Upper lobe of left lung (tissue), 6 donors: ENCODE results near the gene CCNF. TPM values are rescaled to one million over a fixed set of nuclear protein-coding genes. Genes with fewer than 3 reads are reported as not detected.

ENCODE experiments used
- ATAC-seq, 2 donors: fragments of 200-7000 bp; cut with Tn5 transposase; one replicate each; pipeline ENCODE4 v1.9.1; 2022; ENCODE audit warnings: mild to moderate bottlenecking in 2 of 2, moderate library complexity in 2 of 2; ENCODE audit not compliant: low FRiP score in 2 of 2
- DNase-seq, 2 donors: peaks; one replicate each; pipeline ENCODE4 v3.0.0-alpha.2; 2019 to 2020
- H3K27ac ChIP-seq, 4 donors: fragments of 200-600 bp; sonication (generic); one replicate each; pipeline ENCODE4 v1.5.1; 2016 to 2019
- H3K27me3 ChIP-seq, 4 donors: fragments of 200-600 bp; sonication (generic); one replicate each; pipeline ENCODE4 v1.5.1; 2017 to 2019
- H3K36me3 ChIP-seq, 4 donors: fragments of 200-600 bp; sonication (generic); one replicate each; pipeline ENCODE4 v1.5.1; 2016 to 2019
- H3K4me1 ChIP-seq, 4 donors: fragments of 200-600 bp; sonication (generic); one replicate each; pipeline ENCODE4 v1.5.1; 2018 to 2019
- H3K4me3 ChIP-seq, 4 donors: fragments of 200-600 bp; sonication (generic); one replicate each; pipeline ENCODE4 v1.5.1; 2017 to 2019; ENCODE audit warnings: mild to moderate bottlenecking in 2 of 4, moderate library complexity in 1 of 4
- H3K9me3 ChIP-seq, 4 donors: fragments of 200-600 bp; sonication (generic); one replicate each; pipeline ENCODE4 v1.5.1; 2018 to 2019
- CTCF ChIP-seq, 6 experiments: fragments of 450-650 bp in 4 of 6; fragments of 200-600 bp in 2 of 6; sonication (generic) in 2 of 6; IDR thresholded peaks; one replicate each; pipeline ENCODE4 v1.5.1; 2016 to 2019; ENCODE audit warnings: antibody characterized with exemption in 6 of 6
- EP300 ChIP-seq, 4 donors: sonication (generic); formaldehyde crosslinking; IDR thresholded peaks; one replicate each; pipeline ENCODE4 v1.5.1; 2017; ENCODE audit warnings: antibody characterized with exemption in 4 of 4, control low read depth in 2 of 4
- POLR2A ChIP-seq, 4 donors: fragments of 450-650 bp; IDR thresholded peaks; one replicate each; pipeline ENCODE4 v1.5.1; 2016 to 2017; ENCODE audit warnings: antibody characterized with exemption in 4 of 4, mild to moderate bottlenecking in 2 of 4
- POLR2AphosphoS5 ChIP-seq, 2 donors: sonication (generic); formaldehyde crosslinking; IDR thresholded peaks; one replicate each; pipeline ENCODE4 v1.5.1; 2017; ENCODE audit warnings: antibody characterized with exemption in 2 of 2
- WGBS, 2 donors: methylation state at CpG; one replicate each; pipeline ENCODE4 v1.1.5; 2017 to 2018; 5-methylcytosine and 5-hydroxymethylcytosine counted together
- total RNA-seq, 6 donors: library from RNA; depleted of rRNA in 4 of 6; stranded (reverse); fragments of >200 nt in 4 of 6; gene quantifications; one replicate each; pipeline versions ENCODE4 v1.1.0 to v1.2.1, GENCODE V29; 2016 to 2021
- donor health status: DM: no; HTN: no; CAD: no; lungs with moderate emphysema.
- donor health status: DM: no; HTN: yes; CAD: no; lungs with severe emphysema.

CCNF gene
- total RNA-seq, 6 donors from 2014 or later: 2.7 to 5.2 (median 3.9) TPM

- 75 to 90% methylated on average over 5 of the region's 5 CpGs for WGBS, 2 donors
- Histone ChIP-seq H3K36me3 (peaks cover 0 to 50% (median 20%) of the 10 kb centered on the region in 4 donors), H3K4me1 (peaks cover 19 to 50% (median 41%) of the 10 kb centered on the region in 4 donors), H3K27ac (peak overlapping the region in 2 of 4 donors; percentile 30 to 69), H3K27me3 (no peaks in the 10 kb centered on the region), H3K9me3 (no peaks in the 10 kb centered on the region), H3K4me3 (no peak overlapping the region)
- DNase-seq (no peak), ATAC-seq (no peak)
- TF ChIP-seq POLR2AphosphoS5 (IDR thresholded peaks at IDR 0.05): no peak
- no peak for TF ChIP-seq EP300 (IDR thresholded peaks at IDR 0.05)
- no peak for TF ChIP-seq POLR2A (IDR thresholded peaks at IDR 0.05)
- TF ChIP-seq CTCF (IDR thresholded peaks at IDR 0.05): no peak
Measured at GRCh38 chr16:2495041-2495440, 65.8 kb downstream of the CCNF start.

GRCh38 chr16:2496223-2497115, 67.2 kb downstream of the CCNF start:
- WGBS, 2 donors: 95 to 96% methylated on average over 38 to 42 of the region's 62 CpGs
- DNase-seq (peak in 1 of 2 donors; percentile 81), ATAC-seq (no peak)
- H3K9me3 ChIP-seq: no peaks in the 10 kb centered on the region
- peak overlapping the region in 2 of 4 donors; percentile 71 to 75 for H3K27ac ChIP-seq
- H3K27me3 ChIP-seq: no peaks in the 10 kb centered on the region
- H3K4me1 ChIP-seq: peaks cover 25 to 61% (median 47%) of the 10 kb centered on the region in 4 donors
- no peak for TF ChIP-seq POLR2AphosphoS5 (IDR thresholded peaks at IDR 0.05)
- no peak for TF ChIP-seq POLR2A (IDR thresholded peaks at IDR 0.05)
- TF ChIP-seq CTCF (IDR thresholded peaks at IDR 0.05): no peak
- TF ChIP-seq EP300 (IDR thresholded peaks at IDR 0.05): no peak
- peaks cover 0 to 47% (median 18%) of the 10 kb centered on the region in 4 donors for H3K36me3 ChIP-seq
- no peak overlapping the region for H3K4me3 ChIP-seq

DNA sequence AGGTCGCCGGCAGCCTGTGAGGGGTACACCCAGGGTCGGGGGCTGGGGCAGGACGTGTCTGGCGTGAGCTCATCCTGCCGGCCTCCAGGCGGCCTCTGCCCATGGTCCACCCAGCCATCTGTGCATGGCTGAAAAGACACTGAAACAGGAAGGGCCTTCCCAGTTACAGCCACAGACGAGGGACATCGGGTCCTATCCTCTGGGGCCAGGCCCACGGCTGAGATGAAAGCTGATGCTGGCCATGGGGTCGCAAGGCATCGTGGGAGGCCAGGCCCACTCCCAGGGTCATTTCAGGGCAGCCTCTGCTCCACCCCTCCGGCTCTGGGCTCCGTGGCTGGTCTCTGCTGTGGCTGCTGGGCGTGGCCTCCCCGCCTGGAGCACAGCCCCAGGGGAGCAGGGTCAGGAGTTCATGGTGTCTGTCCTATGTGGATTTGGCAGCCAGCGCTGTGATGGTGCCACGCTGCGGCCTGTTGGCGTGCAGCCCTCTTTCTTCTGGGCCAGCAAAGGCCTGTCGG, 67.9 kb downstream of the CCNF start:
- ATAC-seq: peak in 1 of 2 donors; percentile 28
- peak; percentile 72 to 86 for DNase-seq
- Histone ChIP-seq H3K4me3 (no peak overlapping the region), H3K9me3 (no peaks in the 10 kb centered on the region), H3K4me1 (peaks cover 28 to 68% (median 54%) of the 10 kb centered on the region in 4 donors), H3K27ac (peak overlapping the region in 2 of 4 donors; percentile 71 to 75), H3K27me3 (no peaks in the 10 kb centered on the region), H3K36me3 (peaks cover 0 to 52% (median 18%) of the 10 kb centered on the region in 4 donors)
- no peak for TF ChIP-seq EP300 (IDR thresholded peaks at IDR 0.05)
- 69 to 74% methylated on average over 5 to 14 of the region's 21 CpGs for WGBS, 2 donors

- Histone ChIP-seq H3K27ac (peak overlapping the region in 3 of 4 donors; percentile 53 to 75 (median 71)), H3K36me3 (peaks cover 0 to 53% (median 18%) of the 10 kb centered on the region in 4 donors), H3K4me3 (no peak overlapping the region), H3K4me1 (peaks cover 34 to 75% (median 61%) of the 10 kb centered on the region in 4 donors), H3K27me3 (no peaks in the 10 kb centered on the region), H3K9me3 (no peaks in the 10 kb centered on the region)
- TF ChIP-seq POLR2A (IDR thresholded peaks at IDR 0.05) (no peak), POLR2AphosphoS5 (IDR thresholded peaks at IDR 0.05) (peak in 1 of 2 donors; percentile 22), CTCF (IDR thresholded peaks at IDR 0.05) (no peak)
- no peak for DNase-seq
- 88 to 91% methylated on average over 14 to 26 of the region's 26 CpGs for WGBS, 2 donors
- no peak for ATAC-seq
Measured at GRCh38 chr16:2497695-2498484, 68.6 kb downstream of the CCNF start.
